Mucosa of rectum (tissue), 2 donors: ENCODE measurements around the gene MAN2A2.
A peak's percentile ranks its signal among the peaks of the same experiment; 100 is the strongest.

ENCODE experiments used
- H3K27ac ChIP-seq, 2 donors: one replicate each; pipeline ENCODE4 v1.7.0; 2013; ENCODE audit warnings: inconsistent platforms in 2 of 2, low read depth in 2 of 2, low read length in 2 of 2
- H3K27me3 ChIP-seq, 2 donors: one replicate each; pipeline ENCODE4 v1.7.0; 2013; ENCODE audit warnings: low read length in 2 of 2; ENCODE audit not compliant: control insufficient read depth in 2 of 2, insufficient read depth in 2 of 2
- H3K36me3 ChIP-seq, 2 donors: one replicate each; pipeline ENCODE4 v1.7.0; 2013; ENCODE audit warnings: low read length in 2 of 2; ENCODE audit not compliant: control insufficient read depth in 2 of 2, insufficient read depth in 2 of 2
- H3K4me1 ChIP-seq, 2 donors: one replicate each; pipeline ENCODE4 v1.7.0; 2013; ENCODE audit warnings: low read length in 2 of 2, mild to moderate bottlenecking in 1 of 2; ENCODE audit not compliant: control insufficient read depth in 2 of 2, insufficient read depth in 2 of 2
- H3K4me3 ChIP-seq, 2 donors: one replicate each; pipeline ENCODE4 v1.7.0; 2013; ENCODE audit warnings: low read length in 2 of 2
- H3K9ac ChIP-seq, 2 donors: one replicate each; pipeline ENCODE4 v1.7.0; 2013; ENCODE audit warnings: low read length in 2 of 2, low read depth in 1 of 2, mild to moderate bottlenecking in 1 of 2
- H3K9me3 ChIP-seq, 2 donors: one replicate each; pipeline ENCODE4 v1.7.0; 2013; ENCODE audit warnings: low read length in 2 of 2; ENCODE audit not compliant: control insufficient read depth in 2 of 2
- donor health status: healthy.
- donor health status: Normal muscosa, but diverticular disease.

The MAN2A2 gene

GRCh38 chr15:90877315-90877714 is 25.8 kb upstream of the MAN2A2 start:
- H3K36me3 ChIP-seq: peaks cover 32 to 53% of the 10 kb centered on the region in 2 donors
- no peak overlapping the region for H3K27ac ChIP-seq
- H3K9me3 ChIP-seq: no peaks in the 10 kb centered on the region
- no peak overlapping the region for H3K9ac ChIP-seq
- no peak overlapping the region for H3K4me3 ChIP-seq
- peaks cover 18 to 21% of the 10 kb centered on the region in 2 donors for H3K4me1 ChIP-seq
- H3K27me3 ChIP-seq: no peaks in the 10 kb centered on the region

- H3K27me3 ChIP-seq: no peaks in the 10 kb centered on the region
- H3K4me3 ChIP-seq: no peak overlapping the region
- peaks cover 32 to 53% of the 10 kb centered on the region in 2 donors for H3K36me3 ChIP-seq
- H3K27ac ChIP-seq: no peak overlapping the region
- no peaks in the 10 kb centered on the region for H3K9me3 ChIP-seq
- H3K4me1 ChIP-seq: peaks cover 11 to 14% of the 10 kb centered on the region in 2 donors
- H3K9ac ChIP-seq: no peak overlapping the region
These were observed 25.1 kb upstream of the MAN2A2 start for GRCh38 chr15:90877996-90878395.

- H3K9ac ChIP-seq: no peak overlapping the region
- H3K4me3 ChIP-seq: no peak overlapping the region
- no peaks in the 10 kb centered on the region for H3K27me3 ChIP-seq
- no peak overlapping the region for H3K27ac ChIP-seq
- peaks cover 32 to 53% of the 10 kb centered on the region in 2 donors for H3K36me3 ChIP-seq
- H3K4me1 ChIP-seq: peaks cover 9 to 12% of the 10 kb centered on the region in 2 donors
- no peaks in the 10 kb centered on the region for H3K9me3 ChIP-seq
These were observed 24.4 kb upstream of the MAN2A2 start for GRCh38 chr15:90878660-90879059.

- no peak overlapping the region for H3K4me3 ChIP-seq
- peaks cover 32 to 53% of the 10 kb centered on the region in 2 donors for H3K36me3 ChIP-seq
- no peak overlapping the region for H3K27ac ChIP-seq
- H3K4me1 ChIP-seq: peaks cover 11 to 13% of the 10 kb centered on the region in 2 donors
- no peak overlapping the region for H3K9ac ChIP-seq
- no peaks in the 10 kb centered on the region for H3K27me3 ChIP-seq
- H3K9me3 ChIP-seq: no peaks in the 10 kb centered on the region
These were observed 23.3 kb upstream of the MAN2A2 start for GRCh38 chr15:90879730-90880366.

- Histone ChIP-seq H3K27ac (no peak overlapping the region), H3K4me3 (no peak overlapping the region)
These were observed 22.5 kb upstream of the MAN2A2 start for GRCh38 chr15:90880381-90881145.

GRCh38 chr15:90881181-90881977 is 21.7 kb upstream of the MAN2A2 start:
- no peak overlapping the region for H3K9ac ChIP-seq
- H3K27me3 ChIP-seq: no peaks in the 10 kb centered on the region
- no peak overlapping the region for H3K27ac ChIP-seq
- H3K4me3 ChIP-seq: no peak overlapping the region
- H3K9me3 ChIP-seq: no peaks in the 10 kb centered on the region
- peaks cover 29 to 47% of the 10 kb centered on the region in 2 donors for H3K36me3 ChIP-seq
- peaks cover 17 to 21% of the 10 kb centered on the region in 2 donors for H3K4me1 ChIP-seq

More at GRCh38 chr15:90880381-90881145, 22.5 kb upstream of the MAN2A2 start:
- H3K9me3 ChIP-seq: no peaks in the 10 kb centered on the region
- H3K9ac ChIP-seq: no peak overlapping the region
- H3K4me1 ChIP-seq: peaks cover 14 to 16% of the 10 kb centered on the region in 2 donors
- no peaks in the 10 kb centered on the region for H3K27me3 ChIP-seq
- peaks cover 32 to 53% of the 10 kb centered on the region in 2 donors for H3K36me3 ChIP-seq

GRCh38 chr15:90881978-90882721 is 21.0 kb upstream of the MAN2A2 start:
- Histone ChIP-seq H3K27me3 (no peaks in the 10 kb centered on the region), H3K4me1 (peaks cover 17 to 21% of the 10 kb centered on the region in 2 donors), H3K27ac (no peak overlapping the region), H3K4me3 (no peak overlapping the region), H3K36me3 (peaks cover 21 to 40% of the 10 kb centered on the region in 2 donors), H3K9ac (no peak overlapping the region), H3K9me3 (no peaks in the 10 kb centered on the region)

GRCh38 chr15:90882781-90883525 is 20.1 kb upstream of the MAN2A2 start:
- H3K27ac ChIP-seq: peak overlapping the region; percentile 81 to 88
- peak overlapping the region in 1 of 2 donors; percentile 80 for H3K9ac ChIP-seq
- H3K36me3 ChIP-seq: peaks cover 14 to 34% of the 10 kb centered on the region in 2 donors
- peaks cover 17 to 21% of the 10 kb centered on the region in 2 donors for H3K4me1 ChIP-seq
- H3K27me3 ChIP-seq: no peaks in the 10 kb centered on the region
- H3K9me3 ChIP-seq: no peaks in the 10 kb centered on the region
- no peak overlapping the region for H3K4me3 ChIP-seq

GRCh38 chr15:90883526-90883975 is 19.6 kb upstream of the MAN2A2 start:
- peak overlapping the region; percentile 81 to 88 for H3K27ac ChIP-seq
- peaks cover 12 to 28% of the 10 kb centered on the region in 2 donors for H3K36me3 ChIP-seq
- H3K4me1 ChIP-seq: peaks cover 17 to 21% of the 10 kb centered on the region in 2 donors
- H3K27me3 ChIP-seq: no peaks in the 10 kb centered on the region
- H3K4me3 ChIP-seq: peak overlapping the region; percentile 66 to 71
- peak overlapping the region; percentile 20 to 80 for H3K9ac ChIP-seq
- no peaks in the 10 kb centered on the region for H3K9me3 ChIP-seq
